Right atrium auricular region (tissue), 2 donors: ENCODE data around the gene WWOX. TPM values are rescaled to one million over a fixed set of nuclear protein-coding genes. Genes with fewer than 3 reads are reported as not detected.

Experiments
- DNase-seq: peaks from one replicate; pipeline ENCODE4 v3.0.0-alpha.2; 2019; ENCODE audit warnings: low spot score
- H3K27ac ChIP-seq, 2 donors: fragments of 200-600 bp; sonication (generic); 1 replicate in 1 of 2; 2 replicates in 1 of 2; pipeline ENCODE4 v1.5.1; 2016 to 2019
- H3K27me3 ChIP-seq, 2 donors: fragments of 200-600 bp; sonication (generic); one replicate each; pipeline versions ENCODE4 v1.5.1 to v1.6.0; 2017 to 2019
- H3K36me3 ChIP-seq: fragments of 200-600 bp; sonication (generic); one replicate; pipeline ENCODE4 v1.5.1; 2016
- H3K4me1 ChIP-seq, 2 donors: fragments of 200-600 bp; sonication (generic); one replicate each; pipeline versions ENCODE4 v1.5.1 to v1.6.0; 2017 to 2019
- H3K4me3 ChIP-seq, 2 donors: fragments of 200-600 bp; sonication (generic); 1 replicate in 1 of 2; 2 replicates in 1 of 2; pipeline ENCODE4 v1.5.1; 2017 to 2019; ENCODE audit warnings: mild to moderate bottlenecking in 1 of 2, moderate library complexity in 1 of 2
- H3K9me3 ChIP-seq, 2 donors: fragments of 200-600 bp; sonication (generic); one replicate each; pipeline ENCODE4 v1.5.1; 2019
- CTCF ChIP-seq, 2 donors: fragments of 200-600 bp; sonication (generic); IDR thresholded peaks; one replicate each; pipeline ENCODE4 v1.5.1; 2019; ENCODE audit warnings: antibody characterized with exemption in 2 of 2
- total RNA-seq, 2 donors: library from RNA; depleted of rRNA; stranded (reverse); fragments of >200 nt; gene quantifications; one replicate each; pipeline ENCODE4 v1.1.0, GENCODE V29; 2016

The WWOX gene
- total RNA-seq, 2 donors from 2014 or later = 14.8 to 20.8 TPM

GRCh38 chr16:78303946-78304345 lies 204.5 kb downstream of the WWOX start:
- no peaks in the 10 kb centered on the region for H3K4me1 ChIP-seq
- H3K4me3 ChIP-seq = no peak overlapping the region
- DNase-seq = no peak
- no peak overlapping the region for H3K27ac ChIP-seq
- TF ChIP-seq CTCF (IDR thresholded peaks at IDR 0.05) = no peak
- H3K27me3 ChIP-seq = no peaks in the 10 kb centered on the region
- H3K36me3 ChIP-seq = no peaks in the 10 kb centered on the region
- H3K9me3 ChIP-seq = no peaks in the 10 kb centered on the region

GRCh38 chr16:78306361-78306760 lies 206.9 kb downstream of the WWOX start:
- Histone ChIP-seq H3K9me3 (no peaks in the 10 kb centered on the region), H3K27ac (no peak overlapping the region), H3K4me1 (no peaks in the 10 kb centered on the region), H3K27me3 (no peaks in the 10 kb centered on the region), H3K36me3 (no peaks in the 10 kb centered on the region), H3K4me3 (no peak overlapping the region)
- DNase-seq = no peak
- TF ChIP-seq CTCF (IDR thresholded peaks at IDR 0.05) = no peak

- no peak for DNase-seq
- Histone ChIP-seq H3K36me3 (no peaks in the 10 kb centered on the region), H3K4me3 (no peak overlapping the region), H3K9me3 (no peaks in the 10 kb centered on the region), H3K4me1 (no peaks in the 10 kb centered on the region), H3K27ac (no peak overlapping the region), H3K27me3 (no peaks in the 10 kb centered on the region)
- no peak for TF ChIP-seq CTCF (IDR thresholded peaks at IDR 0.05)
These were observed 208.5 kb downstream of the WWOX start for GRCh38 chr16:78307824-78308528.

GRCh38 chr16:78309763-78310162 lies 210.3 kb downstream of the WWOX start:
- no peak overlapping the region for H3K27ac ChIP-seq
- TF ChIP-seq CTCF (IDR thresholded peaks at IDR 0.05) = no peak
- H3K27me3 ChIP-seq = no peaks in the 10 kb centered on the region
- H3K36me3 ChIP-seq = no peaks in the 10 kb centered on the region
- H3K9me3 ChIP-seq = no peaks in the 10 kb centered on the region
- H3K4me1 ChIP-seq = no peaks in the 10 kb centered on the region
- DNase-seq = no peak
- no peak overlapping the region for H3K4me3 ChIP-seq

- Histone ChIP-seq H3K27ac (no peak overlapping the region), H3K27me3 (no peaks in the 10 kb centered on the region), H3K9me3 (no peaks in the 10 kb centered on the region), H3K36me3 (no peaks in the 10 kb centered on the region), H3K4me1 (no peaks in the 10 kb centered on the region), H3K4me3 (no peak overlapping the region)
- TF ChIP-seq CTCF (IDR thresholded peaks at IDR 0.05) = no peak
- no peak for DNase-seq
These were observed 210.7 kb downstream of the WWOX start for GRCh38 chr16:78310196-78310595.

GRCh38 chr16:78310990-78311561 lies 211.6 kb downstream of the WWOX start:
- no peak overlapping the region for H3K4me3 ChIP-seq
- TF ChIP-seq CTCF (IDR thresholded peaks at IDR 0.05) = no peak
- no peak overlapping the region for H3K27ac ChIP-seq
- H3K4me1 ChIP-seq = no peaks in the 10 kb centered on the region
- H3K36me3 ChIP-seq = no peaks in the 10 kb centered on the region
- no peaks in the 10 kb centered on the region for H3K27me3 ChIP-seq
- no peak for DNase-seq
- no peaks in the 10 kb centered on the region for H3K9me3 ChIP-seq
